GM19438 (cell line): ENCODE data around the gene CYB5B.

Source experiments
- ATAC-seq: cut with Tn5 transposase; IDR thresholded peaks from one replicate; pipeline ENCODE4 v1.9.1; 2021; ENCODE audit warnings: low read depth; ENCODE audit not compliant: unreplicated experiment

Gene CYB5B

GRCh38 chr16:69482410-69482991 is 58.1 kb downstream of the CYB5B start:
- no peak for ATAC-seq

- ATAC-seq: no peak
Observed at GRCh38 chr16:69483611-69484010, 59.2 kb downstream of the CYB5B start.

DNA sequence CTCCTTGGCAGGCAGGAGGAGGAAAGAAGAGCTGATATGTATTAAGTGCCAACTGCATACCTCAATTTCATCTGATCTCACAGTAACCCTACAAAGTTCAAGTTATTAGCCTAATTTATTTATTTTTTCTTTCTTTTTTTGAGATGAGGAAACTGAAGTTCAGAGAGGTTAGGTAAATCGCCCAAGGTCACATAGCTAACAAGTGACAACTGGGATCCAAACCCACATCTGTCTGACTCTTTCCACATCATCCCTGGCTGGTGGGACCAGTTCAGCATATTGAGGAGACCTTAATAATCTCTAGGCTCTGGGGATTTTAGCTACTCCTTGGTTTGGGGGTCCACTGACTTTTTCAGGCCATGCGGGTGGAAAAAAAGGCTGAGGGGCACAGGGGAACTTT is 60.9 kb downstream of the CYB5B start:
- no peak for ATAC-seq

DNA sequence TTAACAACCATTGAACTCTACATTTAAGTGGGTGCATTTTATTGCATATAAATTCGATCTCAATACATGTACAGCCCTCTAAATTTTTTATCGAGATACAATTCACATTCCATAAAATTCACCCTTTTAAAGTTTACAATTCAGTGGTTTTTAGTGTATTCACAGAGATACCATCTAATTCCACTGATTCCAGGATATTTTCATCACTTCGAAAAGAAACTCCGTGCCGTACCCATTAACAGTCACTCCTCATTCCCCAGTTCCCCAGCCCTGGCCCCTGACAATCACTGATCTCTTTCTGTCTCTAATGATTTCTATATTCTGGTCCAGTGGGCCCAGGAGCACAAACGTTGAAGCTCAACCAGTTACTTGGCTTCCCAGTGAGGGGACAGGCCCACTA is 61.4 kb downstream of the CYB5B start:
- ATAC-seq: no peak

DNA sequence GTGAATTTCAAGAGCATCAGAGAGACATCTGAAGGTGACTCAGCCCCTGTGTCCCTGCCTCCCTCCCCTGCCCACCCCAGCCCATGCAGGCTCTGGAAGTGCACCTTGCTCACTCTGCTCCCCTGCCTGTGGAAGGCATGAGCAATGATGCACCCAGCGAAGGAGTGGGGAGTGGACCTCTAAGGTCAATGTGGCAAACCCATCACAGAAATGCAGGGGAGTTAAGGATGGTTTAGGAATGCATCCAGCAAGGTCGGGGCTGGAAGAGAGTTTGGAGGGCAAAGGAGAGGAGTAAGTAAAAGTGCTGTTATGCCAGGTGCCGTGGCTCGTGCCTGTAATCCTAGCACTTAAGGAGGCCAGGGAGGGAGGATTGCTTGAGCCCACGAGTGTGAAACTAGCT is 61.9 kb downstream of the CYB5B start:
- ATAC-seq: no peak

DNA sequence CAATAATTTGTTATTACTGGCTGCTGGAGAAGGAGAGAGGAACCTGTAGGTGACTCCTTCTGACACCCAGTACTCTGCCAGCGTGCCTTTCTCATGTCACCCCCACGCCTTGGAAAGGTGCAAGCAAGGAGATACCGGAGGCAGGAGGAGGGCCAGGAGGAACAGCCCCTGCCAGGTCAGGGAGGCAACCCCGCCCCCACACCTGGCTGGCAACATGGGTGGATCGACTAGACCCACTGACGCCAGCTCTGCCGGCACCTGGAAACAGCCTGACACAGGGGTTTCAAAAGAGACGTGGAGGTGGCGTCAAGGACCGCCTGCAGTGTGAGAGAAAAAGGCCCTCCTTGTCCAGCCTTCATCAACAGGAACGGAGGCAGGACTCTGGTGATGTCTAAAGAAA is 62.3 kb downstream of the CYB5B start:
- ATAC-seq: no peak

DNA sequence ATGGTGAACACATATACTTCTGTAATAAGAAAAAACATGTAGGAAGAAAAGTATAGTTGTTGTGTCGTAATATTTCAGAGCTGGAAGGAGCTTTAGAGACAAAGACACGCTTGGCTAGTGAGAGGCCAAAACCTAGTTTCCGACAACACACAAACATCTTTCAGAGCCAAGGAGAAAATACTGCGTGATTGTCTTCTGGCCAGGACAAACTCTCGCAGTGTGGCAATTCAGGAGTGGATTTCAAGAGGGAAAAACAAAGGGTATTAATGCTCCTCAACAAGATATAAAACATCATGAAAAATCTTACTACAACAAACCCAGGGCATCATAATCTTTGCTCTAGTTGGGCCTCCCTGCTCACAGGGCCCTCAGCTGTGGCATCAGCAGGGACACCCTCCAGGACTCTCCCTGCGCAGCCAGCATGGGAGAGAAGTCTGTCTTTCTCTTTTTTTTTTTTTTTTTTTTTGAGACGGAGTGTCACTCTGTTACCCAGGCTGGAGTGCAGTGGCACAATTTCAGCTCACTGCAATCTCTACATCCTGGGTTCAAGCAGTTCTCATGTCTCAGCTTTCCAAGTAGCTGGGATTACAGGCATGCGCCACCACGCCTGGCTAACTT is 66.4 kb downstream of the CYB5B start:
- ATAC-seq: no peak

DNA sequence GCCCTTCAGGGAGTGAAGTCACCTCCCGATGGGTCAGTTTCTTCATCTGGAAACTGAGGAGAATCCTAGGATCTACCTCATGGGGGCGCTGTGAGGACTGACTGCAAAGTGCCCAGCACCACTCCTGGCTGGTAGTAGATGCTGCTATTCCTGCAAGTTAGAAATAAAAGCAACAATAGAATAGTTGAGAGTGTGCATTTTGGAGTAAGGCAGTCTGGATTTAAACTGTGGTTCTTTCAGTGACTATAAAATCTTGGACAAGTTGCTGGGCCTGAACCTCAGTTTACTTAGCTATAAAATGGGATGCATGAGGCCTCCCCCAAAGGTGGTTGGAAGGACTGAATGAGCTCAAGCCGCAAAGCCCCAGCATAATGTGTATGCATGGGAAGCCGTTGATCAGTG is 70.6 kb downstream of the CYB5B start:
- ATAC-seq: no peak

DNA sequence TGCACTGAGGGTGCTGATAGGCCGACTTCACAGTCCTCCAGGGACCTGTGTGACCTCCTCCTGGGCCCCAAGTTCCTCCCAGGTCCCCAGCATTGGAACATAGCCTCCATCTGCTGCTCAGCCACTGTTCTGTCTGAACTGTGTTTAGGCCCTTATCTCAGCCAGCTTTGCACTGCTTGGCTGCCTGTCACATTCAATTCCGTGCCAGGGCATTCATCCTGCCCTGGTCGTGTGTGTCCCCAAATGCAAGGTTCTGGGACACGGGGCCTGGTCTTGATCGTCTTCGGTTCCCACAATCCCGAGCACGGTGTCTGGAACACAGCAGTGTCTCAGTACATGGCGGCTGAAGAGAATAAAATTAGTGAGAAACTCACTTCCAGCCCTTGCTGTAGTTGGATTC is 71.4 kb downstream of the CYB5B start:
- no peak for ATAC-seq

- ATAC-seq: no peak
Observed at GRCh38 chr16:69496376-69496775, 72.0 kb downstream of the CYB5B start.

- ATAC-seq: no peak
Observed at GRCh38 chr16:69496896-69497295, 72.5 kb downstream of the CYB5B start.

DNA sequence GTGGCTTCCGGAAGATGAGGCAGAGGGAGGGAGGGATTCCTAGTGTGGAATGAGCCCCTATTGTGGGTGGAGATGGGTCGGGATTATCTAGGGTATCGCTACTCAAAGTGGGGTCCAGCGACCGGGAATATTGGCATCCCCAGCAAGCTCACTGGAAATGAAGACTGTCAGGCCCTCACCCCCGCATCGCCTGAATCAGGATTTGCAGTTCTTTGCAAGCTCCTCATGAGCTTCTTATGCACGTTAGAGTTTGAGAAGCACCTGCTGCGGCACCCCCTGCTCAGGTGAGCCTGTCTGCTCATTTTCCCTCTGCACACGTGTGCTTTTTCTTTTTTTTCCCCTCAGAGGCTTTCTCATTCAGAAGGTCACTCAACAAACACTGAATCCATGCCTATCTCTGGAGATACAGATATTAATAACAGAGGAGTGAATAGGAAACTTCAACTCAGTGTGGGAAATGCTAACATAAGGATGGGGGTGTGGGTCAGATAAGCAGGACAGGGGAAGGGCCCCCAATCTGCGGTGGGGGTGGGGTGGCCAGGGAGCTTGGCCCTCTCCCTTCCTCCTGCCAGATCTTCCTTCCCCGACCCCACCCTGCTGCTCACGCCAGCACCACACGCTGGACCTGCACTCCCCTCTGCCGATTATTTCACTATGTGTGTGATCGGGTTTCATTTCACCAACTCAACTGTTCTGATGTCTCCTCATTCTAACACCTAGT is 73.6 kb downstream of the CYB5B start:
- no peak for ATAC-seq

GRCh38 chr16:69498926-69499325 is 74.5 kb downstream of the CYB5B start:
- ATAC-seq: no peak

DNA sequence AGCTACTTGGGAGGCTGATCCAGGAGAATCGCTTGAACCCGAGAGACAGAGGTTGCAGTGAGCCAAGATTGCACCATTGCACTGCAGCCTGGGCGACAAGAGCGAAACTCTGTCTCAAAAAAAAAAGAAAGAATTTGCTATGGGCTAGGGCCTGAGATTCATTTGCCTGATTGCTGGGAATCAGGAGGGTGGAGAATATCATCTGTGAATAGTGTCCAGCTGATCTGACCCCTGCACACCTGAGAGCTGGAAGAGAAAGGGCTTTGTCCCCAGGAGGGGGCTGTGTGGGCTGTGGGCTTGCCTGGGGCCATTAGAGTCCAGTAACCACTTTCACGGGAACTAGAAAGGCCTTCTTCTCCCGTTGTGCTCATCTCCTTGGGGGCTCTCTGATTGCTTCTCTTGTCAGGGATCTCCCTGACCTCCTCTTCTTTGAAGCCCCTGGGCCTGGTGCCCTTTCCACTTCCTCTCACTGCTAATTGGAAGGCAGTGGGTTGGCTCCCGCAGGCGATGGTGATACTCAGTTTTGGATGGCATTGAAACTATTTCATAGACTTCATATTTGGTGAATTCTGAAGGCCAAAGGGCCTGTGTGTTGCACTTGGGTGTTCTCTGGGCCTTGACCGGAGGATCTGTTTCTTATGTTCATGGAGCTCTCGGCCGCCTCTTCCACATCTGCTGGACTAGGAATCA is 75.3 kb downstream of the CYB5B start:
- ATAC-seq: no peak

DNA sequence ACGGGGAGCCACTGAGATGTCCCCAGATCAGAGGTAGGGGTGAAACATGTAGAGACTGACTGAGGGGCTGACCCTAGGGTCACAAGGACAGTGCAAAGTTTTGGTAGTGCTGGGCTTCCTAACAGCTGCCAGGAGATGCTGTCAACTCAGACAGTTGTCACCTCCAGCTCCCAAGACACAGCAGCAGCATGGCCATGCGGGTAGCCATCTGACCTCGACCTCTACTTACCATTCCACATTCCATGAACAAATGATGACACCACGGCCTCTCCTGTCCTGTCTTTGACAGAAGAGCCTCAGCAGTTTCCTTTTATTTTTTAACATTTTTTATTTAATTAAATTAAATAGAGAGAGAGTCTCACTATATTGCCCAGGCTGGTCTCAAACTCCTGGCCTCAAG is 76.1 kb downstream of the CYB5B start:
- ATAC-seq: no peak

GRCh38 chr16:69501956-69502745 is 77.7 kb downstream of the CYB5B start:
- no peak for ATAC-seq

GRCh38 chr16:69503244-69503643 is 78.8 kb downstream of the CYB5B start:
- no peak for ATAC-seq

DNA sequence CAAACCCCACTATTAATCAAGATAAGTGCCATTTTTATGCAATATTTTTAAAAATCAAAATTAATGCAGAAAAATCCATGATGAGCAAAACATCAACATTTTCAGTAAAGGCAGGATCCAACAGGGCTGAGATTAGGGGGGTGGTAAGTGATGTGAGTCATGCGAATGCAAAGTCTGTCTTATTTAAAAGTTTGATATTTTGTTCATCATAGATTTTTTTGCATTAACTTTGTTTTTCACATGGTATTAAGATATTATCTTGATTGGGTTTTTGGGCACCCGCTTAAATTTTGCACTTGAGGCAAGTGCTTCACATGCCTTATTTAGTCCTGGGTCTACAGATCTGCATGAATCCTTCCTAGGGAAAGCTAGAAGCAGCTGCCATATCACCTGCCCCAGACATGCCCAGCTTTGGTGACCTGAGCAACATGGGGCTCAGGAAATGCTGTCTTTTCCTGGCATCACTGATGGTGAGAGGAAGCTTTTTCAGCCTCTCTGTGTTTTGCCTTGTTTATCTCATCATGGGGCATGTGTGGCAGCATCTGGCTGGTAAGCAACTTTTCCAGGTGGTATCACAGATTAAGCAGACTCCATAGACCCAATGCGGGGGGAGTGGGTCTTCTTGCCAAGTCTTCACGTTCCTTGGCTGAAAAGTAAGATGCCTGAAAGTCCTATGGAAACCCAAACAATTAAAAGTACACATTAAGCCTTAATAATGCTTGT is 83.8 kb downstream of the CYB5B start:
- no peak for ATAC-seq

- no peak for ATAC-seq
Observed at GRCh38 chr16:69509125-69509524, 84.7 kb downstream of the CYB5B start.

DNA sequence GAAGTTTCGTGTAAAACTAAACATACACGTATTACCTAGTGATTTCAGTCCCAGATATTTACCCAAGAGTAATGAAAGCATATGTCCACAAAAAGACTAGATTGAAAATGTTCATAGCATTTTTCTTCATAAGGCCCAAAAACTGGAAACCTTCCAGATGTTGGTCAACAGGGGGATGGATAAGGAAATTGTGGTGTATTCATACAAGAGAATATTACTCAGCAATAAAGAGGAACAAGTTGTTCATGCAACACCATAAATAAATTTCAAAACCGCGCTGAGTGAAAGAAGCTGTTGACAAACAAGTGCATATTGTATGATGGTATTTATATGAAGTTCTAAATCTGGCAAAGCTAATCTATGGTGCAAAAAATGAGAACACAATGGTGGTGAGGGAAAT is 87.2 kb downstream of the CYB5B start:
- ATAC-seq: no peak
